HepG2 (cell line): ENCODE data around the gene COL25A1. TPM values are rescaled to one million over a fixed set of nuclear protein-coding genes. Genes with fewer than 3 reads are reported as not detected.

ENCODE experiments used
- ATF7 ChIP-seq, 2 experiments: fragments of 450-650 bp in 1 of 2; sonication (generic) in 1 of 2; formaldehyde crosslinking in 1 of 2; IDR thresholded peaks; 2 replicates each; pipeline versions ENCODE4 v1.4.0 to v1.6.1; 2016 to 2020; ENCODE audit warnings: antibody characterized with exemption in 1 of 2, mild to moderate bottlenecking in 1 of 2, missing genetic modification reagents in 1 of 2
- HMGXB4 ChIP-seq, 2 experiments: sonication (generic) in 1 of 2; formaldehyde crosslinking in 1 of 2; IDR thresholded peaks; 2 replicates each; pipeline versions ENCODE4 v1.4.0 to v1.6.1; 2018 to 2020; ENCODE audit warnings: missing genetic modification reagents in 2 of 2, borderline replicate concordance in 1 of 2, low read depth in 1 of 2, mild to moderate bottlenecking in 1 of 2, missing biosample characterization in 1 of 2
- NONO ChIP-seq, 2 experiments: fragments of 450-650 bp in 1 of 2; sonication (generic) in 1 of 2; formaldehyde crosslinking in 1 of 2; IDR thresholded peaks in 1 of 2; conservative IDR thresholded peaks in 1 of 2; 2 replicates each; pipeline versions ENCODE4 v1.6.1 to v1.8.0; 2017 to 2022; ENCODE audit warnings: mild to moderate bottlenecking in 1 of 2, missing genetic modification reagents in 1 of 2, moderate library complexity in 1 of 2
- POLR2A ChIP-seq, 2 experiments: IDR thresholded peaks; 2 replicates each; pipeline ENCODE4 v1.6.1; 2011; ENCODE audit warnings: low read depth in 2 of 2, low read length in 2 of 2, mild to moderate bottlenecking in 1 of 2, moderate library complexity in 1 of 2; ENCODE audit not compliant: insufficient read depth in 1 of 2
- POLR2AphosphoS5 ChIP-seq: IDR thresholded peaks from 2 replicates; pipeline ENCODE4 v1.6.1; 2012; ENCODE audit warnings: low read depth, low read length
- RBFOX2 ChIP-seq: fragments of 200-400 bp; formaldehyde crosslinking; IDR thresholded peaks from 2 replicates; pipeline ENCODE4 v1.6.1; 2017; ENCODE audit warnings: low read depth, mild to moderate bottlenecking, low read length
- RXRB ChIP-seq: IDR thresholded peaks from 2 replicates; pipeline ENCODE4 v1.6.1; 2016; ENCODE audit warnings: borderline replicate concordance, missing genetic modification reagents, missing compliant biosample characterization
- SKI ChIP-seq: fragments of 450-650 bp; IDR thresholded peaks from one replicate; pipeline ENCODE4 v1.6.1; 2018; ENCODE audit warnings: mild to moderate bottlenecking; ENCODE audit not compliant: partially characterized antibody
- SMYD3 ChIP-seq: sonication (generic); formaldehyde crosslinking; IDR thresholded peaks from 2 replicates; pipeline ENCODE4 v1.8.1; 2023; ENCODE audit warnings: mild to moderate bottlenecking, missing genetic modification reagents
- SOX13 ChIP-seq, 3 experiments: fragments of 450-650 bp in 1 of 3; sonication (generic) in 1 of 3; formaldehyde crosslinking in 1 of 3; IDR thresholded peaks in 2 of 3; conservative IDR thresholded peaks in 1 of 3; 2 replicates each; pipeline versions ENCODE4 v1.5.0 to v1.6.1; 2016 to 2020; ENCODE audit warnings: antibody characterized with exemption in 1 of 3, mild to moderate bottlenecking in 1 of 3, missing compliant biosample characterization in 1 of 3, missing genetic modification reagents in 1 of 3, moderate library complexity in 1 of 3
- SPEN ChIP-seq: sonication (generic); formaldehyde crosslinking; IDR thresholded peaks from 2 replicates; pipeline ENCODE4 v1.5.1; 2020; ENCODE audit warnings: low read depth, mild to moderate bottlenecking, missing genetic modification reagents
- TBX2 ChIP-seq: sonication (generic); formaldehyde crosslinking; IDR thresholded peaks from 2 replicates; pipeline ENCODE4 v1.5.0; 2020; ENCODE audit warnings: missing genetic modification reagents, mild to moderate bottlenecking, borderline replicate concordance
- TBX3 ChIP-seq: fragments of 450-650 bp; IDR thresholded peaks from 2 replicates; pipeline ENCODE4 v1.6.1; 2017; ENCODE audit warnings: antibody characterized with exemption, mild to moderate bottlenecking, inconsistent platforms, borderline replicate concordance
- XRCC5 ChIP-seq: fragments of 200-400 bp; formaldehyde crosslinking; optimal IDR thresholded peaks from 2 replicates; pipeline ENCODE3; 2017; ENCODE audit warnings: mild to moderate bottlenecking, low read length
- ZFYVE20 ChIP-seq: sonication (generic); formaldehyde crosslinking; IDR thresholded peaks from 2 replicates; pipeline ENCODE4 v1.8.0; 2023; ENCODE audit warnings: low read depth, mild to moderate bottlenecking, moderate library complexity, missing genetic modification reagents, borderline replicate concordance
- ZMYM3 ChIP-seq: sonication (generic); formaldehyde crosslinking; IDR thresholded peaks from 2 replicates; pipeline ENCODE4 v1.5.1; 2020; ENCODE audit warnings: mild to moderate bottlenecking, missing genetic modification reagents
- ZNF441 ChIP-seq: sonication (generic); formaldehyde crosslinking; IDR thresholded peaks from 2 replicates; pipeline ENCODE4 v1.7.0; 2021; ENCODE audit warnings: missing genetic modification reagents, borderline replicate concordance
- ZNF530 ChIP-seq: sonication (generic); formaldehyde crosslinking; IDR thresholded peaks from 2 replicates; pipeline ENCODE4 v1.5.0; 2020; ENCODE audit warnings: low read depth, mild to moderate bottlenecking, missing genetic modification reagents
- ZNF556 ChIP-seq: sonication (generic); formaldehyde crosslinking; IDR thresholded peaks from 2 replicates; pipeline ENCODE4 v1.4.0; 2020; ENCODE audit warnings: mild to moderate bottlenecking, missing genetic modification reagents, borderline replicate concordance
- ZNF557 ChIP-seq: sonication (generic); formaldehyde crosslinking; IDR thresholded peaks from 2 replicates; pipeline ENCODE4 v1.4.0; 2020; ENCODE audit warnings: missing genetic modification reagents
- ZNF589 ChIP-seq: sonication (generic); formaldehyde crosslinking; conservative IDR thresholded peaks from 2 replicates; pipeline ENCODE4 v1.8.0; 2022; ENCODE audit warnings: mild to moderate bottlenecking, moderate library complexity, missing genetic modification reagents
- ZNF788 ChIP-seq: sonication (generic); formaldehyde crosslinking; IDR thresholded peaks from 2 replicates; pipeline ENCODE4 v1.5.0; 2020; ENCODE audit warnings: mild to moderate bottlenecking, missing genetic modification reagents, borderline replicate concordance
- ZSCAN29 ChIP-seq: sonication (generic); formaldehyde crosslinking; conservative IDR thresholded peaks from 2 replicates; pipeline ENCODE4 v1.4.0; 2020; ENCODE audit warnings: mild to moderate bottlenecking, missing genetic modification reagents
- polyA plus RNA-seq, 8 experiments: library from polyadenylated mRNA; depleted of rRNA in 3 of 8; stranded (reverse) in 7 of 8; unstranded in 1 of 8; fragments of >200 nt; fragmentation: Illumina TruSeq in 4 of 8; extraction: Trizol in 4 of 8; gene quantifications; 2 replicates each; pipeline versions ENCODE4 v1.2.1 to v1.2.3, GENCODE V29; 2011 to 2016; ENCODE audit warnings: low read depth in 4 of 8, missing spikeins in 1 of 8, mixed read lengths in 1 of 8; ENCODE audit not compliant: insufficient read depth in 1 of 8
- total RNA-seq, 5 experiments: library from RNA; depleted of rRNA; stranded (reverse); fragments of >200 nt; fragmentation: Illumina TruSeq; extraction: Trizol; gene quantifications; 2 replicates each; pipeline ENCODE4 v1.2.3, GENCODE V29; 2016; ENCODE audit warnings: low read depth in 1 of 5

The COL25A1 gene
- total and polyA plus RNA-seq, 2 of the 13 experiments (the other 11 are each of a cell fraction or from before 2014, with no cell fraction given), result not detected

- 0 out of 2 replicates have a peak, but pooled peaks have one; percentile 7 for TF ChIP-seq RXRB (CRISPR knock-in tag)
- TF ChIP-seq ZNF556 (CRISPR knock-in tag), result 0 out of 2 replicates have a peak, but pooled peaks have one; percentile 28
- TF ChIP-seq SMYD3 (CRISPR knock-in tag), result no peak
- TF ChIP-seq ZSCAN29 (CRISPR knock-in tag), result peak; percentile 63; the same call in 1 of the 2 replicates
- TF ChIP-seq TBX3, result 0 out of 2 replicates have a peak, but pooled peaks have one; percentile 11
- peak in 1 of 2 experiments; percentile 77; a peak in 2 of 4 replicates for TF ChIP-seq POLR2A (IDR thresholded peaks at IDR 0.05; ENCODE audit: insufficient read depth in 1 of 2, low read depth in 2 of 2, low read length in 2 of 2)
- TF ChIP-seq ZNF530 (CRISPR knock-in tag), result no peak
- TF ChIP-seq ZNF788 (CRISPR knock-in tag), result peak; percentile 71; the same call in 1 of the 2 replicates
- peak; percentile 77 for TF ChIP-seq RBFOX2
- peak; percentile 81 for TF ChIP-seq XRCC5
- 0 out of 2 replicates have a peak, but pooled peaks have one; percentile 16 for TF ChIP-seq SPEN (CRISPR knock-in tag)
- TF ChIP-seq TBX2 (CRISPR knock-in tag), result peak; percentile 60; the same call in 1 of the 2 replicates
- TF ChIP-seq ZFYVE20, result no peak
- no peak for TF ChIP-seq ZNF441
- TF ChIP-seq NONO (IDR thresholded peaks at IDR 0.05), result no peak
- TF ChIP-seq NONO (CRISPR knock-in tag; conservative IDR thresholded peaks at IDR 0.05), result 0 out of 2 replicates have a peak, but pooled peaks have one; percentile 34
- peak; percentile 31 to 58; a peak in 2 of 4 replicates for TF ChIP-seq HMGXB4 (CRISPR knock-in tag; IDR thresholded peaks at IDR 0.05; ENCODE audit: borderline replicate concordance in 1 of 2, low read depth in 1 of 2)
- no peak for TF ChIP-seq SOX13 (IDR thresholded peaks at IDR 0.05)
- 0 out of 4 replicates have a peak, but pooled peaks of 1 of the 2 experiments have one; percentile 15 for TF ChIP-seq SOX13 (CRISPR knock-in tag; conservative IDR thresholded peaks at IDR 0.05 in 1 of 2, IDR thresholded peaks at IDR 0.05 in 1 of 2)
- 0 out of 2 replicates have a peak, but pooled peaks have one; percentile 14 for TF ChIP-seq POLR2AphosphoS5
- TF ChIP-seq ZNF557 (CRISPR knock-in tag), result no peak
- TF ChIP-seq SKI, result peak; percentile 33
- TF ChIP-seq ZNF589 (CRISPR knock-in tag), result 0 out of 2 replicates have a peak, but pooled peaks have one; percentile 67
- no peak for TF ChIP-seq ATF7 (IDR thresholded peaks at IDR 0.05)
- TF ChIP-seq ATF7 (CRISPR knock-in tag; IDR thresholded peaks at IDR 0.05), result peak; percentile 30; the same call in 1 of the 2 replicates
- peak; percentile 59; the same call in 1 of the 2 replicates for TF ChIP-seq ZMYM3 (CRISPR knock-in tag)
Measured at GRCh38 chr4:108762559-108763225, 539.8 kb downstream of the COL25A1 start, which contains the start of gene ETNPPL (continued).
